ENCODE data around the gene TMEM156.

TMEM156 gene

DNA sequence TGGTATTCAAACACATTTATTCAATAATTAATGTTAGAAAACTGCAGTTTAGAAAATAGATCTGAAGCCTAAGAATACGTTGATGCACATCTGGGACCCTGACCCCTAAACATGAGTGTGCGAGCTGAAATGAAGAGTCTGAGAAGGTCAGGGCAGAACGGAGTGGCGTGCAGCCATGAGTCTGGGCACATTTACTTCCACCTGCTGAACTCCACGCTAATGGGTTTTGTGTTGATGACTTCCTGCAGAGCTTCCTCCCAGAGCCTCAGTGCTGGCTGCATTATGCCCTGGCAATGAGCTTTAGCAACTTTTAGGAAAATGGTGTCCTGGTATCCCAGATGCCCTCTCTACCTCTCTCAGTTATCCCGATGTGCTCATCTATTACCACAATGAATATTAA lies 111.5 kb downstream of the TMEM156 start:
- DNase-seq = no peak

DNA sequence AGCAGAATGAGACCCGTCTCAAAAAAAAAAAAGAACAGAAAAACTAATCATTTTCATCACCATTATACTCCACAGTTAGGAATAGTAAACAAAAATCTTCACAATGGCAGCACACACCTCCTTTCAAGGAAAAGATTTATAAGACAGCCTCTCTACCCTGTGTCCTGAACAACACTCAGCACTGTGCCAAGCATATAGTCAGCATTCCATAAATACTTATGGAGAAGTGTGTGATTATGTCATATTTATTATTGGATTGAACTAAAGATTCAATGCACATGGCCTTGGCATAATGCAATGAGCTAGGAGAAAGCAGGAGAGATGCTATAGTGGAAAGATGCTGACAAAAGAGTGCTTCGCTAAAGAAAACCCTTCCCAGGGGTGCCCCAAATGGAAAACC lies 112.0 kb downstream of the TMEM156 start:
- no peak for DNase-seq

DNA sequence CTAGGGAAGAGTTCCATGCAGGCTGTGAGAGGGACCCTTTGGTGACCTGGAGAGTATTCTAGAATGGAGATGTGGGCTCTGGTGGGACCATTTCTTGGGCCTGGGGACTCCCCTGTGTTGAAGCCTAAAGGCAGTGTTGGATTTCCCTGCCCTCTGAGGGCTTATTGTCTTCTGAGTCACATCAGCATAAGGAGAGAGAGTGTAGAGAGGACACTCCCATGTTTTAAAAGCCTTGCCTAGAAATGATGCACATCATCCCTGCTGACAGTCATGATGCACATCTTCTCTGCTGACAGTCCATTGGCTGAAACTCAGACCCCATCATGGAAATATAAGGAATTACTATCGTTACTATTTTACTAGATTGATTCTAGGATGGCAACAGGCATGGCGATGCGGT lies 112.7 kb downstream of the TMEM156 start:
- no peak for DNase-seq

DNA sequence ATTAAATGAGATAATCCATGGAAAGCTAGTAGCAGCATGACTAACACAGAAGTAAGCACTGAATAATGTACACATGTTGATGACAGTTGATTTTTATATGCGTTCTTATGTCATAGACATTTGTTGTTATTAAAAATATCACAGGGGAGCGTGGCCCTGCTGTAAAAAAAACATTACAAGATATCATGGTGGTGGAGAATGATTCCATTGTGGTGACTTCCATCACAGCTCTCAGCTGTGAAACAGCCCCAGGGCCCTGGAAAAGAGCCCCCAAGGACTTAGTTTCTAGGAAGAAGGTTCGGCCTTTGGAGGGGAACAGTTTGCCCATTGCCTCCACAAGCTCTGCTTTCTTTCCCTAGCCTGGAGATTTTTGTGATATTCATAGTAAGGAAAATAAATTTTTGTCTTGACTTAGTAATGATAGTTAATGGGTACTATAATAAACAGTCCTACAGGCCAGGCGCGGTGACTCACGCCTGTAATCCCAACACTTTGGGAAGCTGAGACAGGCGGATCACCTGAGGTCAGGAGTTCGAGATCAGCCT lies 114.7 kb downstream of the TMEM156 start:
- no peak for DNase-seq
